GM19193 (cell line): Measurements from ENCODE around the gene GBE1.

Experiments used
- POLR2A ChIP-seq: IDR thresholded peaks from 4 replicates; pipeline ENCODE4 v1.6.1; 2011; ENCODE audit not compliant: insufficient read depth, insufficient read length; ENCODE audit errors: extremely low read depth

GBE1 gene

GRCh38 chr3:81550415-81550814, 211.0 kb downstream of the GBE1 start:
- TF ChIP-seq POLR2A = no peak

GRCh38 chr3:81549831-81550230, 211.6 kb downstream of the GBE1 start:
- no peak for TF ChIP-seq POLR2A

- TF ChIP-seq POLR2A = no peak
These were observed 212.1 kb downstream of the GBE1 start for GRCh38 chr3:81549388-81549787.

GRCh38 chr3:81545572-81545971, 215.9 kb downstream of the GBE1 start:
- no peak for TF ChIP-seq POLR2A

GRCh38 chr3:81544385-81544784, 217.1 kb downstream of the GBE1 start:
- no peak for TF ChIP-seq POLR2A

- no peak for TF ChIP-seq POLR2A
These were observed 220.7 kb downstream of the GBE1 start for GRCh38 chr3:81540787-81541186.

GRCh38 chr3:81531846-81532245, 229.6 kb downstream of the GBE1 start:
- no peak for TF ChIP-seq POLR2A

- no peak for TF ChIP-seq POLR2A
These were observed 230.2 kb downstream of the GBE1 start for GRCh38 chr3:81531263-81531662.

GRCh38 chr3:81530180-81530939, 231.1 kb downstream of the GBE1 start:
- TF ChIP-seq POLR2A = no peak

- no peak for TF ChIP-seq POLR2A
These were observed 239.6 kb downstream of the GBE1 start for GRCh38 chr3:81521855-81522254.

- TF ChIP-seq POLR2A = no peak
These were observed 242.5 kb downstream of the GBE1 start for GRCh38 chr3:81518945-81519344.

GRCh38 chr3:81516042-81516441, 245.4 kb downstream of the GBE1 start:
- TF ChIP-seq POLR2A = no peak

- TF ChIP-seq POLR2A = no peak
These were observed 247.9 kb downstream of the GBE1 start for GRCh38 chr3:81513591-81513990.

- no peak for TF ChIP-seq POLR2A
These were observed 258.4 kb downstream of the GBE1 start for GRCh38 chr3:81503026-81503425.

- TF ChIP-seq POLR2A = no peak
These were observed 259.2 kb downstream of the GBE1 start for GRCh38 chr3:81502236-81502635.

- TF ChIP-seq POLR2A = no peak
These were observed 261.4 kb downstream of the GBE1 start for GRCh38 chr3:81500039-81500438.
